AG04450 (cell line): ENCODE measurements around the gene C11orf71. TPM values are rescaled to one million over a fixed set of nuclear protein-coding genes. Genes with fewer than 3 reads are reported as not detected.

Experiments
- CTCF ChIA-PET: fragments of 300-600, 350-600 bp; formaldehyde crosslinking; extraction: SDS; loops from one replicate; lab custom pipeline; 2022; ENCODE audit warnings: antibody characterized with exemption, inconsistent platforms; lab: Charles Lee
- POLR2A ChIA-PET: fragments of 350-600 bp; formaldehyde crosslinking; extraction: SDS; loops from one replicate; lab custom pipeline; 2021; ENCODE audit warnings: antibody characterized with exemption, inconsistent platforms; lab: Yijun Ruan, JAX
- DNase-seq: peaks from one replicate; pipeline ENCODE4 v3.0.0-alpha.2; 2011; ENCODE audit warnings: low read depth, low spot score
- H3K27ac ChIP-seq: one replicate; pipeline ENCODE4 v1.5.1; 2012; ENCODE audit warnings: low read depth, low read length, control low read depth
- H3K27me3 ChIP-seq: one replicate; pipeline ENCODE4 v1.6.0; 2012; ENCODE audit warnings: low read length; ENCODE audit not compliant: control insufficient read depth, insufficient read depth
- H3K4me3 ChIP-seq: 2 replicates; pipeline ENCODE4 v1.5.1; 2011; ENCODE audit warnings: mild to moderate bottlenecking, low read depth, low read length, control low read depth
- H3K9me3 ChIP-seq: 2 replicates; pipeline ENCODE4 v1.5.1; 2012; ENCODE audit warnings: low read length; ENCODE audit not compliant: control insufficient read depth, insufficient read depth
- CTCF ChIP-seq: IDR thresholded peaks from 2 replicates; pipeline ENCODE4 v1.5.1; 2011; ENCODE audit warnings: low read depth, low read length, control low read depth, inconsistent platforms
- polyA plus RNA-seq: library from polyadenylated mRNA; depleted of rRNA; stranded (reverse); fragments of >200 nt; gene quantifications from 2 replicates; pipeline ENCODE4 v1.2.3, GENCODE V29; 2011

The C11orf71 gene
- polyA plus RNA-seq, 1 experiment, result 4.5 TPM

- CTCF ChIA-PET, result interaction anchor here (0.8 to 1.6 kb wide), 4 partner anchors 72 to 97 kb away, joined by 3 to 5 read pairs (median 4); no protein-coding TSS in a partner anchor
- H3K27ac ChIP-seq, result peak overlapping the region; percentile 90
- no peak for DNase-seq
- H3K9me3 ChIP-seq, result peaks cover 3% of the 10 kb centered on the region; the same call in 1 of the 2 replicates
- POLR2A ChIA-PET, result interaction anchor here (0.6 to 1.6 kb wide), 3 partner anchors 38 to 96 kb away, joined by 4 to 6 read pairs (median 5); no protein-coding TSS in a partner anchor
- H3K4me3 ChIP-seq, result peak overlapping the region; percentile 99
- no peaks in the 10 kb centered on the region for H3K27me3 ChIP-seq
- no peak for TF ChIP-seq CTCF
These were observed 40.0 kb upstream of the C11orf71 start for GRCh38 chr11:114440121-114440860.

- DNase-seq, result peak; percentile 80
- peak within 1 kb of the TSS; percentile 99 for H3K4me3 ChIP-seq
- H3K27me3 ChIP-seq, result no peaks in the 10 kb centered on the region
- peaks cover 3% of the 10 kb centered on the region; the same call in 1 of the 2 replicates for H3K9me3 ChIP-seq
- CTCF ChIA-PET, result interaction anchor here (0.7 to 1.6 kb wide), 4 partner anchors 72 to 1198 kb away, joined by 3 to 5 read pairs (median 4); no protein-coding TSS in a partner anchor
- POLR2A ChIA-PET, result interaction anchor here (0.6 to 1.6 kb wide), 6 partner anchors 8 to 144 kb away, joined by 3 to 6 read pairs (median 4); partner anchors contain the start of gene NNMT
- peak within 1 kb of the TSS; percentile 90 for H3K27ac ChIP-seq
- peak; percentile 46 for TF ChIP-seq CTCF
These were observed 39.2 kb upstream of the C11orf71 start, which contains the start of gene REXO2 for GRCh38 chr11:114439229-114440120. Gene REXO2, plus strand, starts transcription at chr11:114439467. Its CDS starts 62 bp downstream, at chr11:114439529.

GRCh38 chr11:114438303-114438702 is 38.0 kb upstream of the C11orf71 start:
- H3K9me3 ChIP-seq, result peaks cover 3% of the 10 kb centered on the region; the same call in 1 of the 2 replicates
- ChIA-PET POLR2A (interaction anchor here (1.0 to 1.5 kb wide), 3 partner anchors 10 to 143 kb away, joined by 4 to 6 read pairs (median 5); partner anchors contain the start of gene NNMT), CTCF (interaction anchor here (1.6 kb wide), 1 partner anchor 95 kb away, joined by 5 read pairs; no protein-coding TSS in a partner anchor)
- TF ChIP-seq CTCF, result no peak
- DNase-seq, result no peak
- no peak overlapping the region; the same call in 1 of the 2 replicates for H3K4me3 ChIP-seq
- H3K27me3 ChIP-seq, result no peaks in the 10 kb centered on the region
- H3K27ac ChIP-seq, result no peak overlapping the region

- Histone ChIP-seq H3K9me3 (no peaks in the 10 kb centered on the region), H3K27me3 (no peaks in the 10 kb centered on the region), H3K27ac (no peak overlapping the region), H3K4me3 (no peak overlapping the region)
- POLR2A ChIA-PET, result no interaction called here
- CTCF ChIA-PET, result no interaction called here
- no peak for TF ChIP-seq CTCF
- DNase-seq, result no peak
These were observed 33.1 kb upstream of the C11orf71 start for GRCh38 chr11:114433376-114433775.
